ENCODE results near the gene OR51G2.
"Not testable (repeated sequence)": the region's sequence is repeated elsewhere in the genome, so short reads cannot be mapped to it uniquely, and the experiment has no call there.

The OR51G2 gene

DNA sequence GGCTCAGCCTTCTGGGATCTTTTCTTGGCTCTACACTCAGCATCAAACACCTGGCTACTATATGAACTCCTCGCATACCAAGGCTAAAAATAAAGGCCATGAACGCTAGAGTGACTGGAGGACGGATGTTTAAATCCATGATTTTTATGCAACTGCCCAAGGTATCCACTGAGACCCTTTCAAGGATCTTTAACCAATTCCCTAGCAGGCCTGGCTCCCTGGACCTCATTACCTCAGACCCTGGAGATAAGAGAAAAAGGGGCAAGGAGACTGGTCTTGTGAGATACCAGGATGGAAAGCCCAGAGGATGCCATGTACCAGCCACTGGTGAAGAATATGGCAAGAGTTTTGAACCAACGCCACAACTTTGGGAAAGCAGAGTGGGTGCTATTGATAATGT is at the start of gene OR51G2:
TSS of gene OR51G2 (minus strand) at position 101 of the 400 bp plus-strand sequence. CDS start 3,687 bp downstream, outside the sequence.
- no peak for DNase-seq (ENCODE audit: low read depth in 2 of 2)

DNA sequence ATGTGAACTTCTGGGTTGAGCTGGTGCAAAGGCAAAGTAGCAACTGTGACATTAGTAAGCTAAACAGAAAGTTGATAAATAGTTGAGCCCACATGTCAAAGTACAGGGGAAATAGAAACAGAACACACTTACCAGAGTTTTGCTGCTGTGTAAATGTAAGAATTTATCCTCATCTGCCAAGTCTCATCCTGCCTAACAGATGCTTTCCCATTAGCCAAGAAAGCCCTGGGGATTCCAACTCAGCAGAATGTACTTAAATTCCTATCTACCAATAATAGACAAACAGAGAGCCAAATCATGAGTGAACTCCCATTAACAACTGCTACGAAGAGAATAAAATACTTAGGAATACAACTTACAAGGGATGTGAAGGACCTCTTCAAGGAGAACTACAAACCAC is 43.7 kb upstream of the OR51G2 start:
- no peak for DNase-seq (ENCODE audit: low read depth in 2 of 2)

DNA sequence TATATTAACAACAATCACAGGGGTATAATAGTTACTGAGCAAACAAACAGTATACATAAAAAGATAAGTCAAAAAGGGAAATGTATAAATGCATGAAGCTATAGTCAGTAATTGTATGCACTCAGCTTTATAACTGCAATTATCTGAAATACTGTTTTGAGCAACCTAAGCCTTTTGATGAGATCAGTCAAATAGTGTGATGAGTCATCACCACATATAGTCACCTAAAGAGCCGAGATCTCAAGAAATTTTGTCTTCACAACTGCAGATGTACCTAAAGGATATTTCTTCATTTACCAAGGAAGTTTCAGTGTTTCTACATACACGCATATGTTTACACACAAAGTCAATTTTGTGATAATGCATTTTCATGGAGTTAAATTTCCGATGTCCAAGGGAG is 41.7 kb upstream of the OR51G2 start:
- no peak for DNase-seq (ENCODE audit: low read depth in 2 of 2)

GRCh38 chr11:4957396-4957795 is 38.2 kb upstream of the OR51G2 start:
- no peak for DNase-seq (ENCODE audit: low read depth in 2 of 2)

DNA sequence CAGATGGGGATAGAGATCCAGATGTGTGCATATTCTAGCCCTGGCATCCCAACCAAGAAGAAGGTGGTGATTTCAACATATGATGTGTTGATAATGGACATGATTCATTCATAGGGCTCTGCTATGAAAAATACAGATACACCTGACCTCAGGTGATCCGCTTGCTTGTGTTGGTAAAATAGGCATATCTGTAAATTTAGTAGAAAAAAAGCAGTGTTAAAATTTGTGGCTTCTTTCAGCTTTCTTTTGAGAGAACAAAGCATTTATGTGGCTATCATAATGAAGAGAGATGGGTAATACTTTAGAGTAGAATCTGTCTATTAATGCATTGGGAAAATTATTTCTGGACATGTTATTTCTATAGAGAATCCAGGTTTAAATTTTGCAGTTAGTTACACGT is 36.5 kb upstream of the OR51G2 start, which contains the start of gene OR51A2:
TSS of gene OR51A2 (minus strand) at position 101 of the 400 bp plus-strand sequence. CDS start at position 101, 0 bp downstream.
- not testable (repeated sequence) for DNase-seq (ENCODE audit: low read depth in 2 of 2)

DNA sequence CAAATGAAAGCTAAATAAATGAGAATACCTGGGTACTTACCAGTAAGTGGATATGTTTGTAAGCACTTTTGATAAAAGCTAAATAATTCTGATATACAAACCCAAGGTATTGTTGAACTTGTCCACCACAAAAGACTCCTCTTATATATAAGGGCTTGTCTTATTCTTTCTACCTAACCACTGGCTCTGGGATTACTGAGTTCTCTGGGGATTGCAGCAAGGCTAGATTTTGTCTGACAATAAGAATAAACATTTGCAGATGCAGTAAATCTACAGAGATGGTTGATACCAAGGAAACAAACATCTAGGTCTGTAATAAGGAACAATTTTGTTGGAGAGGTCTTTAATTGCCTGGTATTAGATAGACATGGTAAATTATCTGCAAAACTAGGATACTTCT is 28.4 kb upstream of the OR51G2 start, which contains the start of gene OR51A4:
TSS of gene OR51A4 (minus strand) at position 101 of the 400 bp plus-strand sequence. CDS start 505 bp downstream, outside the sequence.
- DNase-seq (ENCODE audit: low read depth in 2 of 2): no peak

- no peak for DNase-seq (ENCODE audit: low read depth in 2 of 2)
These were observed 17.6 kb upstream of the OR51G2 start for GRCh38 chr11:4936745-4937144.

- DNase-seq (ENCODE audit: low read depth in 2 of 2): no peak
These were observed 13.6 kb upstream of the OR51G2 start for GRCh38 chr11:4932751-4933150.

DNA sequence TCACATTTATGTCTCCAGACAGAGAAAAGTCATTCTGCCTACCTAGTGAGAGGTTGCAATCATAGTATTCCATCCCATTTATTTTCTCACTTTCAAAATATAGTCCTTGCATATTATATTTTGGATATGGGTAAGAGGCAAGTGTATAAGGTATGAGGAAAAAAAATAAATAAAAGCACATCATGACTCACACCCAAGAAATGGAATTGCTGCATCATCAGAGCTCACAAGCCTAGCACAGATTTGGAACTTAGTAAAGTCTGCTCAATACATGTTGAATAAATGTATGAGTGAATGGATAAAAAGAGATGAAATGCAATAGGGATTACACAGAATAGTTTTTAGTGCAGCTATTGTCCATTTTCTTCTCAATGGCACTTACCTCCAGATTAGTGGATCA is 7.5 kb upstream of the OR51G2 start:
- DNase-seq (ENCODE audit: low read depth in 2 of 2): no peak

DNA sequence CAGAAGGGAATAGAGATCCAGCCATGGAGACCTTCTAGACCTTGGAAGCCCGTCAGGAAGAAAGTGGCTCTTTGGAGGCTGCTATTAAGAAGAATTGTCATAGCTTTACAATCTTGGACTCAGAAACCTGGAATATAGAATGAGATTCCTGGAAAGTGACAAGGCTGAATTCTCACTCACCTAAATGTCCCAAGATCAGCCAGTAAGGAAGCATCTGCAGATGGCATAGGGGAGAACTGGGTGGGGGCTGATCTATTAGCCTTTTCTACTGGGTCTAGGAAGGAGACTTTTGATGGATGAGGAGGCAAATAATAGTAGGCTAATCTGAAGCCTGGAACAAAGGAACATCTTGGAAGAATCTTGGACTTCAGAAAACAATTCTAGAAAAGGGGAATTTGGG is 5.1 kb upstream of the OR51G2 start, which contains the start of gene OR51G1:
TSS of gene OR51G1 (minus strand) at position 101 of the 400 bp plus-strand sequence. CDS start at position 101, 0 bp downstream.
- DNase-seq (ENCODE audit: low read depth in 2 of 2): no peak

DNA sequence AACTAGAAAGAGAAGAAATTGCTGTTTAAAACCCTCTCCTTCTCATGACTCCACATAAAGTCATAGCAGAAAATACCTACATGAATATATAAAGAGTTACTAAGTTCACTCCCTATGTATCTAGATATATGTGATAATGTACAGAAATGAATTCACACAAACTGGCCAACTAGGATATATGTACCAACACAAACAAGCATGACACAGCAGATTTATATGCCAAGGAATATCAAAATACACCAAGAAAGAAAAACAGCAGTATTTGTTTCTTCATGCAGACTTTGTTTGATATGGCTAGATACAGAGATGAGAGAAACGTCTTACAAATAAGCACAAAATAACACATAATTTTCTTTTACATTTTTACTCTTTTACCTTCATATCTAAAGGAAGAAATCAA is 3.2 kb upstream of the OR51G2 start:
- DNase-seq (ENCODE audit: low read depth in 2 of 2): no peak

DNA sequence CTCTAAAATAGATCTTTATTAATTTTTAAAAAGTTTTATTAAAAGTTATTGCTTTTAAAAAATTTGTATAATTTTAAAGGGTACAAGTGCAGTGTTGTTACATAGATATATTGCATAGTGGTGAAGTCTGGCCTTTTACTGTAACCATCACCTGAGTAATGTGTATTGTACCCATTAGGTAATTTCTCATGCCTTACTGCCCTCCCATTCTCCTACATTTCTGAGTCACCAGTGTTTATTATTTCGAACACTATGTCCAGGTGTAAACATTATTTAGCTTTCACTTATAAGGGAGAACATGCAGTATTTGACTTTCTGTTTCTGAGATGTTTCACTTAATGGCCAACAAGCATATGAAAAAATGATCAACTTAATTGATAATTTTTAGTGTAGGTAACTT is 2.6 kb upstream of the OR51G2 start:
- no peak for DNase-seq (ENCODE audit: low read depth in 2 of 2)

GRCh38 chr11:4916581-4916980 is 2.6 kb downstream of the OR51G2 start:
- no peak for DNase-seq (ENCODE audit: low read depth in 2 of 2)

GRCh38 chr11:4903484-4903883 is 15.7 kb downstream of the OR51G2 start, which contains the start of gene OR51A7:
Gene OR51A7, plus strand, starts transcription at chr11:4903783. Its CDS starts 3,587 bp downstream, at chr11:4907370.
- no peak for DNase-seq (ENCODE audit: low read depth in 2 of 2)

DNA sequence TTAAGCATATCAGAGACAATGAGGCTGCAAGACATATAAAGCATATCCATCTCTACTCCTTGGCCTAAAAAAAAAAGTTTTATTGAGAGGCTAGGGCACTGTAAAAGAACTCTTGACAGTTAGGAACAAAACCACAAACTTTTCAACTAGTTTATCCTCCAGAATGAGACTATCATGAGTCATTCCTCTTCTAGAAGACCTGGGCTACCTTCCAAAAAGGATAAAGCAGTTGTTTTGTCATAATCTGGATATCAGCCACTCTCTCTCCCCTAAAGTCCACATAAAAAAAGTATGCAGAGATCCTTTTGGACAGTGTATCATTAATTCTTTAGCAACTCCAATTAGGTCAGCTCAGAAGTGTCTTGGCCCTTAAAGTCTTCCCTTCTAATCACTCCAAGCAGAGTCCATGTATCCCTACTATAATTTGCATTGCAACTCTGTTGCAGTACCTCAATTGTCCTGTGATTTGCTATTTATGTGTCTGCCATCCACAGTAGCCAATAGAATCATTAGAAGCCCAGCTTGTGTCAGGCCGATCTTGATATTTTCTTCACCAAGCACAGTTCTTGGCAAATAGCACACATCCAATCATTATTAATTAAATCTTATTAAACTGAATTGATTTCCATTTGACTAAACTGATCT is 27.0 kb downstream of the OR51G2 start:
- no peak for DNase-seq (ENCODE audit: low read depth in 2 of 2)

DNA sequence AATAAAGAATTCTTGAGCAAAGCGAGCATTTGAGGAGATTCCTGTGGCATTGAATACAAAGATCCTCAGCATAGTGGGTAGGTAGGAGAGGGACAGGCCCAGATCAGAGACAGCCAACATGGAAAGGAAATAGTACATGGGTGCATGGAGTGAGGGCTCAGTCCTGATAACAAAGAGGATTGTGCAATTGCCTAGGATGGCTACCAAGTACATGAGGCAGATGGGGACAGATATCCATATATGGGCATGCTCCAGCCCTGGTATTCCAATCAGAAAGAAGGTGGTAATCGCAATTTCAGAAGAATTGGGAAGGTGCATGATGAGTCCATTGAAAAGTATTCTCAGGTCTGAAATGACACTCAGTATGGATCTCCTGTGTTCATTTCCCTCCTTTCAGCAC is 28.9 kb downstream of the OR51G2 start:
- DNase-seq (ENCODE audit: low read depth in 2 of 2): no peak

GRCh38 chr11:4887591-4887990 is 31.6 kb downstream of the OR51G2 start:
- no peak for DNase-seq (ENCODE audit: low read depth in 2 of 2)

- no peak for DNase-seq (ENCODE audit: low read depth in 2 of 2)
These were observed 33.0 kb downstream of the OR51G2 start for GRCh38 chr11:4886186-4886585.

GRCh38 chr11:4884361-4884760 is 34.8 kb downstream of the OR51G2 start:
- no peak for DNase-seq (ENCODE audit: low read depth in 2 of 2)

DNA sequence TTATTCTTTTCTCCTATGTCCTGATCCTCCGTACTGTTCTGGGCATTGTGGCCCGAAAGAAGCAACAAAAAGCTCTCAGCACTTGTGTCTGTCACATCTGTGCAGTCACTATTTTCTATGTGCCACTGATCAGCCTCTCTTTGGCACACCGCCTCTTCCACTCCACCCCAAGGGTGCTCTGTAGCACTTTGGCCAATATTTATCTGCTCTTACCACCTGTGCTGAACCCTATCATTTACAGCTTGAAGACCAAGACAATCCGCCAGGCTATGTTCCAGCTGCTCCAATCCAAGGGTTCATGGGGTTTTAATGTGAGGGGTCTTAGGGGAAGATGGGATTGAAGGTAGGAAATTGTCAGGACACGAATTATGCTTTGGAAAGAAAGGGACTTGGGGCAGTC is 36.6 kb downstream of the OR51G2 start:
- DNase-seq (ENCODE audit: low read depth in 2 of 2): no peak

- DNase-seq (ENCODE audit: low read depth in 2 of 2): no peak
These were observed 37.2 kb downstream of the OR51G2 start, which contains the start of gene OR51T1 for GRCh38 chr11:4881860-4882500. Gene OR51T1, plus strand, starts transcription at chr11:4881900. Its CDS starts 0 bp downstream, at chr11:4881900.

DNA sequence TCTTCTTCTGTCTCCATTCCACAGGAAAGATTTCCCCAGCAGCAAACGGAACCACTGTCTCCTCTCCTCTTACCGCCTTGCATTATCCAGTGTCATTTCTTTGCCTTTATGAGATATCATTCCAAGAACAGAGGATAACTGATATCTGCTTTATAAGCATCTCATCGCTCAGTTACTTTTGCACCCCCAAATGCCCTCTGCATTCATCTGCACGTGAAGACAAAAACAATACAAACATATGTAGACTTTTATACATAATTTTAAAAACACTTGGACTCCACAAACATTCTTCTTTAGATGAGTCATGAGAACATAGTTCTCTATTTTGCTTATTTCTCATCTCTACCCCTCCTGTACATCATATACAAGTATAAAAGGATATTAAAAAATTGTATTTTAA is 38.0 kb downstream of the OR51G2 start:
- no peak for DNase-seq (ENCODE audit: low read depth in 2 of 2)

GRCh38 chr11:4865855-4866254 is 53.3 kb downstream of the OR51G2 start:
- no peak for DNase-seq (ENCODE audit: low read depth in 2 of 2)

Measured in stimulated activated CD8-positive, alpha-beta memory T cell treated with anti-CD3 and anti-CD28 coated beads, Interleukin-7, amount 100 ng/mL, for 1 hour (primary cell).